GM10847 (cell line): ENCODE results near the gene HOXD9.

Source experiments
- POLR2A ChIP-seq: IDR thresholded peaks from 2 replicates; pipeline ENCODE4 v1.6.1; 2011; ENCODE audit not compliant: insufficient read length; ENCODE audit errors: extremely low read depth

Gene HOXD9

DNA sequence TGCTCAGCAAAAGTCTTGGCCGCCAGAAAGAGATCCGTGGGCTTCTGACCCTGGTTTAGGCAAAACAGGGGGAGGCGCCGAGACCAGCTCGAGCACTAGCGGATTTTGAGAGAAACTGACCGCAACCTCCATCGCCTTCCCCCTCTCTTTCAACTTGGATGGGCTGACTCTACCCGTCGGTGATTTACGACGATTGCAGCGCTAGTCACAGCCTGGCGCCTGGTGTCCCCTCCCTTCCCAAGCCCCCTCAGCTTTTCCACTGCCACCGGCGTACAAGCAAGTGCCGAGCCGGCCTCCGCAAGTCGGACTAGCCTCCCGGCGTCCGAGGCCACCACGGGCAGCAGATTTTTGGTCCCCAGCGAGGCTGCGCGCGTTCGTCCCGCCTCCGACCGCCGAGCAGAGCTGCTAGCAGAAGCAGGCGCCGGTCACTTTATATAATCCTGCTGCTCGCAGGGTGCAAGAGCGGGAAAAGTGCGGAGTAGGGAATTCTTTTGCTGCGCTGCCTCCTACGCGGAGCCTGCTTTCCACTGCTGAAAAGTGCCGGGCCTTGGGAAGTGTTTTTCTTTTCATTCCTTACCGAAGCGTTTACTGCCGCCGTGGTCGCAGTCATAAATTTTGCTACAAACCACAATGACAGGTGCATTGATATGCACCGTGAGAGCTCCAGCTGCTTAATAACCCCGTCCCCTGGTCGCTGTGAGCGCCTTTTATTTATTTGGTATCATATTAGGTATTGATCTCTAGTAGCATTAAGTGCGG, 42.3 kb downstream of the HOXD9 start:
- TF ChIP-seq POLR2A, result no peak

DNA sequence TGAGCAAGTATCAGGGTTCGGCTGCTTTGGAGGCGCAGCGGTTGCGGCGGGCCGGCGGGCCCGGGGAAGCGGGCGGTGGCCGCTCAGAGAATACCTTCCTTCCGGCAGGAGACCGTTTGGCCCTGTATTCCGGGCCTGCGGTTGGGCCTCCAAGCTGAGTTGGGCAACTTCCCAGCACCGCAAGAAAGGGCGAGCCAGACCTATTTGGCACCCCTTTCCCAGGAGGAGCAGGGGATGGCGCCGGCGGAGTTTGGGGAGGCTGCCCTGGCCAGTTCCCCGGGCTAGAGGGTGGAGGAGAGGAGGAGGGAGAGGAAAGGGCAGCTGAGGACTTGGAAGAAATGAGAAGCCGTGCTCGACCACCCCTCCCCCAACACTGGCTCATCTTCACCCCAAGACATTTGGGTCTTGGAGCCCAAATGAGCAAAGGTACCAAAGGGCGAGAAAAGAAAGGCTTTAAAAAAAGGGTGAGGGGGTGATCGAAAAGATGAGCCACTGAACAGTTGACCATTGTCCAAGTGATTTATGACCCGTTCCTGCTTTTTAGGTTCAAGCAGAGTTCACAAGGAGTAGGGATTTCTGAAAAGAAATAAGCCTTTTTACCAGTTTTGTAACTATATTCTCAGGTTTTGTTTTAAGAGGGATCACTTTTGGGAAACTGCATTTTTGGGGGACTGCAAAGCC, 43.0 kb downstream of the HOXD9 start:
- no peak for TF ChIP-seq POLR2A

DNA sequence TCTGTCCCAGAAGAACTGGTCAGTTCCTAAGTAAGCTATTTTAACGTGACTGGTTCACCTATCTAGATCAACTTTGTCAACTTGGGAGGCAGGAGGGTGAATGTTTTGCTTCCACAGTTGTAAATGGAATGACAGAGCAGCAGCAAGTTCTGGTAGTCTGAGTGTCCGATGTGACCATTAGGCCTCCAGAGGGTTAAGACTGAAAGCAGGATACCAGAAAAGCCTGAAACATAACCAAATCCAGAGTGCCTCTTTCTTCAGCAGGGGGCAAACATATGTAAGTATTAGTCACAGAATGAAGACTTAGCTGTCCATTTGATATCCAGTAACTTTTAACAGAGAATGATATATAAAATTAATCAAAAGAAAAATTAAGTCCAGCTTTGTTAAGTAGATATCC, 43.8 kb downstream of the HOXD9 start:
- no peak for TF ChIP-seq POLR2A

DNA sequence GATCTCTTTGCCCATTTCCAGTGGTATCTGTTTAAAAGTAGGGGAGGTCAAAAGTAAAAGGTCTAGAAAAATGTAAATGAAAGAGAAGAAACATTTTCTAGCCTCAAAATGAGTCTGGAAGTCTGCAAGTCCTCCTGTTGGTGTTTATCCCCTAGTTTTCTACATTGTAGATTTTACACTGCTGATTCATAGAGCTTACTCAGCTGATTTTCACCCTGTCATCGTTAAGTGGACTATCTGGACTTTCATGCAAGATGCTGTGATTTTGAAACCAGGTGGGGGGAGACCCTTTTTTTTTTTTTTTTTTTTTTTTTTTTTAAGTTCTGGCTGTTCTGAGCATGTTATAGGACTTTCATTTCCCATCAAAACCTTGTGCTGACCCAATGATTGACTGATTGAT, 44.9 kb downstream of the HOXD9 start:
- no peak for TF ChIP-seq POLR2A

DNA sequence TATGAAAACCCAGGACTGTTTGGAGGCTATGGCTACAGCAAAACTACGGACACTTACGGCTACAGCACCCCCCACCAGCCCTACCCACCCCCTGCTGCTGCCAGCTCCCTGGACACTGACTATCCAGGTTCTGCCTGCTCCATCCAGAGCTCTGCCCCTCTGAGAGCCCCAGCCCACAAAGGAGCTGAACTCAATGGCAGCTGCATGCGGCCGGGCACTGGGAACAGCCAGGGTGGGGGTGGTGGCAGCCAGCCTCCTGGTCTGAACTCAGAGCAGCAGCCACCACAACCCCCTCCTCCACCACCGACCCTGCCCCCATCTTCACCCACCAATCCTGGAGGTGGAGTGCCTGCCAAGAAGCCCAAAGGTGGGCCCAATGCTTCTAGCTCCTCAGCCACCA, 46.7 kb downstream of the HOXD9 start:
- no peak for TF ChIP-seq POLR2A

DNA sequence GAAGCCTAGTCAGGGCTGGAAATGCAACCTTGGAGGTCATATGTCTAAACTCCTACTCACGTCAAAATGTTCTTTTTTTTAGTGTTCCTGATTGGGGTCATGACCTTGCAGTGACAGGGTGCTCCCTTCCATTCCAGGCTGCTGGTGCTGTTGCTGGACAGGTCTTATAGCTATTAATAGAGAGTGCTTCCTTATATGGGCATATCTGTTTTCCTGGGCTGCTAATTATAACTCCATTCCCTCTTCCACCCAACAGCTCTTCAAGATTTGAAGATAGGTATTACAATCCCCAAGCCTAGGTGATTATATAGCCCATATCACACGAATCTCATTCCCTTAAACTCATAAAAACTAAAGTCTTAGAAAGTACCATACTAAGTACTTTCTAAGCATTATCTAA, 47.2 kb downstream of the HOXD9 start:
- TF ChIP-seq POLR2A, result no peak

DNA sequence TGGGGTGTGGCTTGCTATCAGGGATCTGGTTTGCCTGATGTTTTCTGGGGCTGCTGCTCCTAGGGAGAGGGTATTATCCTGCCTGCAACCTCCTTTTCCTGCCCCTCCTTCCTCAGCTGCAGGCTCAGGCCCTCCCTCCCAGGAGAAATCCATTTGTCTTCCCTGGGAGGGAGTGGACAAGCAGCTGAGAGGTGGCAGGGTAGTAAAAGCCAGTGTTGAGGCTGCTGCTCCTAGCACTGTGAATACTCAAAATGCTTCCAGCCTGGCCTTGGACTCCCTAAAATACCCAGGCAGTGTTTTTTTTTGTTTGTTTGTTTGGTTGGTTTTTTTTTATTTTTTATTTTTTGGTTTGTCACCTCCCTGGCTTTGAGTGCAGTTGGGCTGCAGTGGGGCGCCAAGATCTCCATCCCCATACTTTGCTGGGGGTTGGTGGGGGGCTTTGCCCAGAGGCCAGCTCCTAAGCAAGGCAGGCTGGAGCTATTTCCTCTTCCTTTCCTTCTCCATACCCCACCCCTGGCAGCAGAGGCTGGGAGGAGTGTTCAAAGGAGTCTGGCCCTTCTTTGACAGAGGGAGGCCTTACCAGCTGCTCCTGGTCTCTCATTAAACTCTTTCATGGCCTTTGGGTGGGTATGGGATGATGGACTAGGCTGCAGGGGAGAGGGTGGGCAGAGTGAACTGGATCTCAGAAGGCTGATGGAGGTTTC, 48.2 kb downstream of the HOXD9 start:
- no peak for TF ChIP-seq POLR2A

DNA sequence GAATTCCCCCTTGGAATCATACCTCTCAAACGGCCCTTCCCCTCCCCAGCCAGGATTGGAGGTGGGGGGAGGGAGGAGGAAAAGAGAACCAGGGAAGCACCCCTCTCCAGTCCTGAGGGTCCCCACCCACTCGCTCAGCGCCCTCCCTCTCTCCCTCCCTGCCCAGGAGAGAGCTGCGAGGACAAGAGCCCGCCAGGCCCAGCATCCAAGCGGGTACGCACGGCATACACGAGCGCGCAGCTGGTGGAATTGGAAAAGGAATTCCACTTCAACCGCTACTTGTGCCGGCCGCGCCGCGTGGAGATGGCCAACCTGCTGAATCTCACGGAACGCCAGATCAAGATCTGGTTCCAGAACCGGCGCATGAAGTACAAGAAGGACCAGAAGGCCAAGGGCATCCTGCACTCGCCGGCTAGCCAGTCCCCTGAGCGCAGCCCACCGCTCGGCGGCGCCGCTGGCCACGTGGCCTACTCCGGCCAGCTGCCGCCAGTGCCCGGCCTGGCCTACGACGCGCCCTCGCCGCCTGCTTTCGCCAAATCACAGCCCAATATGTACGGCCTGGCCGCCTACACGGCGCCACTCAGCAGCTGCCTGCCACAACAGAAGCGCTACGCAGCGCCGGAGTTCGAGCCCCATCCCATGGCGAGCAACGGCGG, 49.0 kb downstream of the HOXD9 start:
- TF ChIP-seq POLR2A, result no peak

DNA sequence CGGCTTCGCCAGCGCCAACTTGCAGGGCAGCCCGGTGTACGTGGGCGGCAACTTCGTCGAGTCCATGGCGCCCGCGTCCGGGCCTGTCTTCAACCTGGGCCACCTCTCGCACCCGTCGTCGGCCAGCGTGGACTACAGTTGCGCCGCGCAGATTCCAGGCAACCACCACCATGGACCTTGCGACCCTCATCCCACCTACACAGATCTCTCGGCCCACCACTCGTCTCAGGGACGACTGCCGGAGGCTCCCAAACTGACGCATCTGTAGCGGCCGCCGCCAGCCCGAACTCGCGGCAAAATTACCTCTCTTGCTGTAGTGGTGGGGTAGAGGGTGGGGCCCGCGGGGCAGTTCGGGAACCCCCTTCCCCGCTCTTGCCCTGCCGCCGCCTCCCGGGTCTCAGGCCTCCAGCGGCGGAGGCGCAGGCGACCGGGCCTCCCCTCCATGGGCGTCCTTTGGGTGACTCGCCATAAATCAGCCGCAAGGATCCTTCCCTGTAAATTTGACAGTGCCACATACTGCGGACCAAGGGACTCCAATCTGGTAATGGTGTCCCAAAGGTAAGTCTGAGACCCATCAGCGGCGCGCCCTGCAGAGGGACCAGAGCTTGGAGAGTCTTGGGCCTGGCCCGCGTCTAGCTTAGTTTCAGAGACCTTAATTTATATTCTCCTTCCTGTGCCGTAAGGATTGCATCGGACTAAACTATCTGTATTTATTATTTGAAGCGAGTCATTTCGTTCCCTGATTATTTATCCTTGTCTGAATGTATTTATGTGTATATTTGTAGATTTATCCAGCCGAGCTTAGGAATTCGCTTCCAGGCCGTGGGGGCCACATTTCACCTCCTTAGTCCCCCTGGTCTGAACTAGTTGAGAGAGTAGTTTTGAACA, 49.7 kb downstream of the HOXD9 start:
- TF ChIP-seq POLR2A, result no peak

DNA sequence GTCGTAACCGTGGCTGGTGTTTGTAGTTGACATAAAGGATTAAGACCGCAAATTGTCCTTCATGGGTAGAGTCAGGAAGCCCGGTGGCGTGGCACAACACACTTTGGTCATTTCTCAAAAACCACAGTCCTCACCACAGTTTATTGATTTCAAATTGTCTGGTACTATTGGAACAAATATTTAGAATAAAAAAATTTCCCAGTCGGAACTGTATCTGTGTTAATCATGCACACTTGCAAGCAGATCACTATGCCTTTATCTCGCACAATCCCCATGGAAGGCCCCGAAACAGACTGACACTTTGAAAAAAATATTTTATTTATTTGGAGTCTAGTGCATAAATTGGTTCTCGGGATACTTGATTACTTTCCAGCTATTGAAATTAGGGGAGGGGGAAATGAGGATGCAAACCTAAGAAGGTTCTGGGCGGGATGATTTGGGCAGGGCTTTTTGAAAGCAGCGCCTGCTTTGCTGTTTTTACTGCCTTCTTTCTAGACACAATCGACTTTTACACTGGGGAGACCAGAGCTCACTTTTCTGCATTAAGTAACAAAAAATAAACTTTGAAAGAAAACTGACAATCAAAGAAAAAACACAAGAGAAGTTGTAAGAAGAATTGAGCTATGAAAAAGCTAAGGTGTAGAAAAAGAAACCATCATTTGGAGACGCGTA, 50.5 kb downstream of the HOXD9 start:
- no peak for TF ChIP-seq POLR2A

DNA sequence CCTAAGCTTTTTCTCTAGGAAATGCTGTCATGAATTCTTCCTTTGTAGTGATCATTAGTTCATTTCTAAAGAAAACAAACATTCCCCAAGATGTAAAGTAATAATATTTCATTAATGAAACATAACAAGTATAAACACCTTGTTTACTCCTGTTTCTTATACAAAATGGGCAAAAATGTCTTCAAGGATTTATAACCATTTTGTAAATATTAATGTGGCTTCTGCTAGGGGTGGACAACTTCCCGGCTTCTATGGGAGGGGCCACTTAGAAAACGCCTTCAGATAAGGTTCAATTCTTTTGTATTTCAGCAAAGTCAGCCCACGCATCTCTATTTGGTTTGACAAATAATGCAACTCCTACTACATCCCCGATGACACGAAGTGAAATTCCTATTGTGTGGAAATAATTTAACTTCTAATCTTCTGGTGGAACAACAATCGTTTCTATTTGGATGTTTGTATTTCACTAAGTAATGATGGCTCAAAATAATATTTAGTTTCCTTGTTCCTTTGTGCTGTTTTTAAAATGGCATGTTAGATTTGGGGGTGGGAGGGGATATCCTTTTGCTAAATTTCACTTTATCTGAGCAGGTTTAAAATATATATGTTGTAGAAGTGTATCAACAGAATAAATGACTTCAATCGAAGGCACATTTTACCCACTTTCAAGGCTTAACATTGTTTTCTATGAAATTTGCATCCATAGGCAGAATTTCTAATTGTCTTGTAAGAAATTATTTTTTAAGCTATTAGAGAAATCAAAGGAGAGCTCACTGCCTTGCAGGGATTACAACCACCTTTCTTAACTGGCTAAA, 51.3 kb downstream of the HOXD9 start:
- no peak for TF ChIP-seq POLR2A

DNA sequence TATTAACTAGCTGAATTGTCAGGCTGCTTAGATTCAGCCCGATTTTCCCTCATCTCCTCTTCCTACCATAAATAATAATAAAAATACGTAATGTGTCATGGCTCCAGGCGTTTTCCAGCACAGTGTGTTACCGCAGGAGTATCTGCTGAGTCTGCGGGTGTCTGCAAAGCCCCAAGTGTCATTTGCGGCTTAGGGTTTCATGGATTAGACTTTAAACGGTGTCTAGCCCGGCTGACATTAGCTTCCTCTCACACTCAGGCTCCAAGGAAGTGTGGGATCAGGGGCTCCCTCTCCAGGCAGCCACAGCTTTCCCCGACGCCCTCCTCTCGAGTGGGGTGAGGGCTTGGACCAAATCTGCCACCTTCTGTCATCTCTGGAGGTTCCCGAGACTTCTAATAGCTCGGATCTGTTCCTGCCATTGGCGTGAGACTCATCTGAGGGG, 51.9 kb downstream of the HOXD9 start:
- TF ChIP-seq POLR2A, result no peak
